NT2/D1 (cell line): ENCODE data around the gene TENM3.

Experiments used
- SUZ12 ChIP-seq: IDR thresholded peaks from 2 replicates; pipeline ENCODE4 v1.6.1; 2011; ENCODE audit not compliant: insufficient read length, insufficient read depth; ENCODE audit errors: extremely low read depth
- YY1 ChIP-seq: IDR thresholded peaks from 2 replicates; pipeline ENCODE4 v1.6.1; 2011; ENCODE audit not compliant: insufficient read length, insufficient read depth
- ZNF274 ChIP-seq: IDR thresholded peaks from 2 replicates; pipeline ENCODE4 v1.6.1; 2011; ENCODE audit warnings: mild to moderate bottlenecking, low read depth, low read length

DNA sequence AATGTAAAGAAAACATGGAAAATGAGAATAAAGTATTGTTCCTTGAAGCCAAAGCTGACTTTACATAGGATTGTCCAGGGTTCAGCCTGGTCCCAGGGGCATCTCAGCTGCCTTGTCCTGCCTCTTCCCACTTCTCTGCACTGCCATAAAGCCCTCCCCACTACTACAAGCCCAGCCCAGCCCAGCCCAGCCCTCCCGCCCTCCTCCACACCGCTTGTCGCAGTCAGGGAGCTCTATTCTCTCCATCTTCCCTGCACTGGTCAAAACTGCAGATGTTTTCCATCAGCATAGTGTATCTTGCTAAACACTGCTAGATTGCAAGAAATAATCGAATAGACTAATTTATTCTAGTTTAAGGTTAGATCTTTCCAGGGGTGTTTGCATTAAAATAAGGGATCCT, 100.3 kb downstream of the TENM3 start:
- TF ChIP-seq YY1, result no peak
- no peak for TF ChIP-seq ZNF274
- no peak for TF ChIP-seq SUZ12
